SHP77 (cell line): ENCODE results near the gene ATP2B3.

Experiments used
- DNase-seq, 2 experiments: peaks; one replicate each; lab custom pipeline; 2025; lab: John Stamatoyannopoulos, UW

The ATP2B3 gene

DNA sequence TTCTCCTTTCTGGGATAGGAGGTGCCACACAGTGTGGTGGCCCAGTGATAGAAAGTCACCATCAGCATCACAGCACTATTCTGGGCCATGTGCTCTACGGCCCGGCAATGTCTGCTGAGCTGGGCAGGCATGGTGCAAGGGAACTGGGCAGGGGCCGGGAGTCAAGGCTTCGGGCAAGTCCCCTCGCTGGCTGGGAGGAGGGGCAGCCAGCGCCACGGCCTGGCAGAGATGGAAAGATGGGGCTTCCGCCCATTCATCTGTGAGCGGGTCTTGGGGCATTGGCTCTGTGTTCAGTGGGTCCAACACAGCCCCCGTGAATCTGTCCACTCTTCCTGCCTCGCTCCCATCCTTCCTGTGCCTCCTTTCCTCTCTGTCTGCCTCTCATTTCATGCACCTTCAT is 7.1 kb upstream of the ATP2B3 start:
- DNase-seq: no peak

DNA sequence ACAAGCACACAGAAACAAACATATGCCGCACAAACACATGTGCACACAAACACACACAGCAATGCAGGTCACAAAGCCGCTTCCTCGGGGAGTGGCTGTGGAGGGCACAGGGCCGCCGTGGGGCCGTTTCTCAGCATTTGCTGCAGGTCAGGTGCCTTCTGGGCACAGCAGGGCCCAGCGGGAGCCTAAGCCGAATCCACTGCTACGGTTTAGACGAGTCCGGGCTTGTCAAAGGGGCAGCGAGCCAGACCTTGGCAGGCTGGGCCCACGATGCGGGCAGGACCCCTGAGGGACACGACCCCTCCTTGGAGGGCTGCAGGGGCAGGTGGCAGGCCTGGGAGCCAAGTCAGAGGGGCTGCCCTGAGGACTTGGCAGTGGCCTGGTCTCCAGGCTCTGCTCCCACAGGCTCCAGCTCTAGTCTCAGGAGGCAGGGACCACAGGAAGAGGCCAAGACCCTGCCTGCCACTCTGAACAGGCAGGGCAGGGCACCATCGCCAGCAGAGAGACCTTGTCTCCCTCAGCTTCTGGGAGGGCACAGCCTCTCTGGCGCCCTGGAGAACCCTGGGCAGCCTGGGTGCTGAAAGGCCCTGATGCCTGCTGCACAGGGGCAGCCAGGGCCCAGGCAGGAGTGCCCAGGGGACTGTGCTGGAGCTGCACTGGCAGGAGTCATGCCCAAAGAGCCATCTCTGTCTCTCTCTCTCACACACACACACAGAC is 5.5 kb upstream of the ATP2B3 start:
- DNase-seq: no peak

DNA sequence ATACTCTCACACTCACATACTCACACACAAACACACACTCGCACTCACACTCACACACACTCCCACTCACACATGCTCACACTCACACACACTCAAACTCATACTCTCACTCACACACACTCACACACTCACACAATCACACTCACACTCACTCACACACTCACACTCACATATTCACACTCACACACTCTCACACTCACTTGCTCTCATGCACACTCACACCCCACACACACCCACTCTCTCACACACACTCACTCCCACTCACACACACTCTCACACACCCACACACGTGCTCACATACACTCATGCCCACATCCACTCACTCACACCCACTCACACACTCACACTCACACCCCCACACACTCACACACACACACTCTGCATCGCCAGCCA is 4.9 kb upstream of the ATP2B3 start:
- DNase-seq: no peak

DNA sequence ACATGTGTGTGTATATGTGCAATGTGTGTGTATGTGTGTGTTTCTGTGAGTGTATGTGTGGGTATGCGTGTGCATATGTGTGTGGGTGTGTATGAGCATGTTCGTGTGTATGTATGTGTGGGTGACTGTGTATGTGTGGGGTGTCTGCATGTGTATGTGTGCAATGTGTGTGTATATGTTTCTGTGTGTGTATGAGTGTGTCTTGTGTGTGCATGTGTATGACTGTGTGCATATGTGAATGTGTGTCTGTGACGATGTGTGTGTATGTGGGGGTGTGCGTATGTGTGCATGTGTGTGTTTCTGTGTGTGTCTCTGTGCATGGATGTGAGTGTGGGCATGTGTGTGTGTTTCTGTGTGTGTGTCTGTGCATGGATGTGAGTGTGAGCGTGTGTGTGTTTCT is 4.2 kb upstream of the ATP2B3 start:
- no peak for DNase-seq

DNA sequence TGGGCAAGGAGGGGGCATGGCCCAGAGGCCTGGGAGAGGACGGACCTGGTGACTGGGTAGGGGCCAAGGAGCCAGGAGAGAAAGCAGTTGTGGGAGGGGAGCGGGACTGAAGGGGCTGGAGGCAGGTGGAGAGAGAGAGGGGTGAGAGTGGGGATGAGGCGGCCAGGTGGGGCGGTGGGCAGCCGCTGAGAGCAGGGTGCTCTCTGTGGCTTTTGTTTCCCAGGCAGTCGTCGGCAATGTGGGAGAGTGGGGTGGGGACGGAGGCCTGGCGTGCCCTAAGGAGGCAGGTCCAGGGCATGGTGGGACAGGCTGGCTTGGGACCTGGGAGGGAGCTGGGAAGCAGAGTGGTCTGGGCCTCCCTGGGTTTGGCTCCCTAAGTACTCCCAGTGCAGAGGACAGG is 3.2 kb upstream of the ATP2B3 start:
- DNase-seq: no peak

DNA sequence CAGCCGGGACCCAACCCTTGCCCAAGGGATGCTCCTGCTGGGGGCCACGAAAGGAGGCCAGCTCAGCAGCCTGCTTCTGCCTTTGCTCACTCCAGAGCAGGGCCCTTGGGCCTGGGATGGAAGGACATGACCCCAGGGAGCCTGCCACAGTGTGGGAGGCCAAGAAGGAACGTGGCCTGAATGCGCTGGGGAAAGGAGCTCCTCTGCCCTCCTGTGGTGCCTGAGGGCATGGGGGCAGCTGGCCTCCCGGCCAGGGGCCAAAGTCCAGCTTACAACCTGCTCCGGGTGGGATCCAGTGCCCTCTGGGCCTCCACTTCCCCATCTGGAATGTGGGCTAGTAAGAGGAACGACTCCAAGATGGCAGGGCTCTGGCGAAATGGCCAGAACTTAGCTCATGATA is 2.0 kb upstream of the ATP2B3 start:
- no peak for DNase-seq

DNA sequence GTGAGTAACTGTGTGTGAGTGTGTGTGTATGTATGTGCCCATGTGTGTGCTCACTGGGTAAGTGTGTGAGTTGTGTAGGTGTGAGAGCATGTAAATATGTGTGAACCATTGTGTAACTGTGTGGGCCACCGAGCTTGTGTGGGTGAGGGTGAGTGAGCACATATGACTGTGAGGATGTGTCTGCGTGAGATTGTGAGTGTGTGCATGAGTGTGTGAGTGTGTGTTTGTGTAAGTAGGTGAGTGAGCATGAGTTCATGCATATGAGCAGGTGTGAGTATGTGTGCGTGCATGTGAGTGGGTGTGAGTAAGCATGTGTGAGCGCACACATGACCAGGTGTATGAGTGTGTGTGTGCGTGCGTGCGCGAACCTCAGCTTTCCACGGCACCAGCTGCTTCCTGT is 1.4 kb upstream of the ATP2B3 start:
- no peak for DNase-seq

DNA sequence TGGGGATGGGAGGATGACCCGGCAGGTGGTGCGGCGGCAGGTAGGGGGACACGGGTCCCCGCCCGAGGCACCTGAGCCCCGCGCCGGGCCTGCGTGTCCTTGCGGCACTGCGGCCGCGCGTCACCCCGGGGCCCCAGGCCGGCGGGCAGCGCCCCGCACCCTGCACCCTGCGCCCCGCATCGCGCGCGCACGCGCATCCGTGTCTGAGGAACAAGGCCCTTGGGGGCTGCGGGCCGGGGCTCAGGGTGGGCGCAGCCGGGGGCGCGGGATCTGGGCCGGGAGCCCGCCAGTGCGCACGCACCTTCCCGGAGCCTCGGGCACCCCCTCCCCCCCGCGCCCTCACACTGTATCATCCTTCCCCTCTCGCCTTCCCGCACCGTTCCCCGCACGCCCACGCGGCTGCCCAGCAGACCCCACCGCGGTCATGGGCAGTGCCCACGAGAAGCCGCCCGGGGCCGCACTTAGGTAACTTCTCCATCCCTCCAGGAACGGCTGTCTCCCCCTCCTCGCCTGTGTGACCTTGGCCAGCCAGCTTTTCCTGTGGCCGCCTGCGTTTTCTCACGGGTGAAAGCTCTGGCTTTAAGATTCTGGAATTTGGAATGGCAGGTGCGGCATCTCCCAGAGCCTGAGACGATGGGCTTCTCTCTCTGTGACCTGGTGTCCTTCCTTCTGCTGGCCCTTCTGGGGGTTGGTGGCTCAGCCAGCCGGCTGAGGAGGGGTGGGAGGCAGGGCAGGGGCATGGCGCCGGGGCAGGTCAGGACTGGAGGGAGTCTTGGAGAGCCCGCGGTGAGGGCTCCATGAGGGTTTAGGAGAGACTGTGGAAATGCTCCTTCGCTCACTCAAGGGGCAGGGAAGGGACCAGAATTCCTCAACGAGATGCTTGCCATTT is 748 bp downstream of the ATP2B3 start:
- DNase-seq: no peak

DNA sequence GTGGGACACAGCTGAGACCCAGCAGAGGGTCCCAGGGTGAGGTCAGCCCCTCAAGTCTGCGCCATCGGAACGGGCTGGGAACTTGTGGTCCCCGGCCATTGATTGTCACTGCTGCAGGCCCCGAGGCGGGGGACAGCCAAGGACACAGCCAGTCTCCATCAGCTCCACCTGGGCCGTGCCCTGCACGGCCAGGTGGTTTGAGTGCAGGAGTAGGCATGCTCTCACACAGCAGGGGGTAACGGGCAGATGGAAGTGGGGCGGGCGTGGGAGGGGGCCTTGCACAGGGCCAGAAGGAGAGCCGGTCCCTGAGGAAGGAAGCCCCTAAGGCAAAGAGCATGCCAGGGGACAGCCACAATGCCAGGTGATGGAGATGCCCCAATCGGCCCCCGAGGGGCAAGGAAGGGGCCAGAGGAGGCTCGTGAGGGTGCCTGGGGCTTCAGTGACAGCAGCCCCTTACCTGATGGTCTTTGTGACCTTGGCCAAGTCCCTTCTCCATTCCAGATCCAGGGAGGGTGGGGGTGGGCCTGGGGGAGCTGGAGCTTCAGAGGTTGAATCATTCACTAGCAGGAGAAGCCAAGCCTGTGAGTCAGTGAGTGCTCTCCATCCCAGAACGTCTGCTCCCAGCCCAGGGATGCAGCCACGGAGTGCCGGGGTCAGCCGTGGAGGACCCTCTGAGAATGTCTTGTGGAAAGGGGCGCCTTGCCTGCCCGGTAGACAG is 2.3 kb downstream of the ATP2B3 start:
- no peak for DNase-seq

DNA sequence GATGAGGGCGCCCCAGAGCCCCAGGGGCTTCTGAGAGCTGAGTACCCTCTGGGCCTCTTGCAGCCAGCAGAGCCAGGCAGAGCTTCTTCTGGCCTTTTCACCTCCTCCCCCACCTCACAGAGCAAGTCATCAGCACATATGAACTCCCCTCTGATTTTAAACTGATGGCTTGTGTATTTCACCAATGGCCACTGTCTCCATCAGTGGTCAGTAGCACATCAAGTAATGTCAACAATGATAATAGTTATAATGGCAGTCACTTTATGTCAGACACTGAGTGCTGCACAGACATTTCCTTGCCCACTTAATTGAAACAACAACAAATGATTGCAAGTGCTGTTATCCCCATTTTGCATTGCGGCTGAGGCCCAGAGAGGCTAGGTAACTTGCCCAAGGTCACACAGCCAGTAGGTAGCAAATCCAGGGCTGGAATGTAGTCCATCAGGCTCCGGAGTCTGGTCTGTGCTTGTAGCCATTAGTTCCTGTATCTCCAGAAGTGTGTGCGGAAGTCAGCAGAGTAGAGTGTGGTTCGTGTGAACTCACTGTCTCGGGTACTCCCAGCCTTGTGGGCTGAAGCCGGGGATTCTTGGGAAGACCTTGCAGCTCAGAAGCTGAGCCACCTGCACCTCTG is 3.0 kb downstream of the ATP2B3 start:
- no peak for DNase-seq

DNA sequence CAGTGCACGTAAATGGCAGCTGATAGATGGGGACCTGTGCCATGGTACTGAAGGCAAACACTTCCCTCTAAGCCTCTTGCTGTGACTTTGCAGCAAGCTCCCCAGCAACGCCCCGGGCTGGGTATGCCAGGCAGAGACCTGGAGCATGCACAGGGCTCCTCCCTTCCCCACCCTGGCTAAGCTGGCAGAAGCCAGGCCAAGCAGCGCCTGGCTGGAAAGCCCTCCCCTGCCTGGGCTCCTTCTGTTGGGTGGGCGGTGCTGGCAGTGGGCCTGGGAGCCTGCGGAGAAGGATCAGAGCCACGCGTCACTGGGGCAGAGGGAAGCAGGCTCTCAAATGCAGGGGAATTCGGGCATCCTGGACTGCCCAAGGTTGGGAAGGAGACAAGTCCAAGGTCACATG is 3.6 kb downstream of the ATP2B3 start:
- no peak for DNase-seq

DNA sequence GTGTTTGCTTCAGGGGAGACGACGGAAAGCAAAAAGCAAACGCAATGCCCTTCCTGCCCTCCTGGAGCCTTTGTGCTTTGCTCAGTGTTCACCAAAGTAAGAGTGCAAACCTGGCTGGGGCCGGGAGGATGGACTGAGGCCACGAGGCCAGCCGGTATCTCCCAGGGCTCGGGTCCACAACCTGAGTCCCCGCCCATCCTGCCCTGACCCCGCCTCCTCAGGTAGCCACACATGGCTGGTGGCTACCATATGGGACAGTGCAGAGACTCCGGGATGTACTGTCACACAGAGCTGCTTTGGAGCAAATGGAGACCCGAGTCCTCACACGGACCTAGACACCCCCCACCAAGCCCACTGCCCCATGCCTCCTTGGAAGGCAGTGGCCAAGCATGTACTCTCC is 4.8 kb downstream of the ATP2B3 start:
- no peak for DNase-seq

DNA sequence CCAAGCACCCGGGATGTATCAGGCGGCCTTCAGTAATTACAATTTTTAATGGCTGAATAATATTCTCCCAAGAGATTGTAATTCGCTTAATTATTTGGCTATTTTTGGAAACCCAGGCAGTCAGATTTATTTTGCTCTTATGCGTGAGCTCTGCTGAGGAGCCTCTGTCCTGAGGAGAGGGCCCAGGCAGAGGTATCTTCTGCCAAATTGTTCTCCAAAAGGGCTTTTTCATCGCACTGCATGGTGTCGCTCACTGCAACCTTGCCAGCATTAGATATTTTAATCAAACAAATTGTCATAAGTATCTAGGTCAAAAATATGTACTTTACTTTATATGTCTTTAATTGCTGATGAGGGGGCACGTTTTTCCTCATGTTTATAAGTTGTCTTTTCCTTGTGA is 5.8 kb downstream of the ATP2B3 start:
- DNase-seq: no peak

DNA sequence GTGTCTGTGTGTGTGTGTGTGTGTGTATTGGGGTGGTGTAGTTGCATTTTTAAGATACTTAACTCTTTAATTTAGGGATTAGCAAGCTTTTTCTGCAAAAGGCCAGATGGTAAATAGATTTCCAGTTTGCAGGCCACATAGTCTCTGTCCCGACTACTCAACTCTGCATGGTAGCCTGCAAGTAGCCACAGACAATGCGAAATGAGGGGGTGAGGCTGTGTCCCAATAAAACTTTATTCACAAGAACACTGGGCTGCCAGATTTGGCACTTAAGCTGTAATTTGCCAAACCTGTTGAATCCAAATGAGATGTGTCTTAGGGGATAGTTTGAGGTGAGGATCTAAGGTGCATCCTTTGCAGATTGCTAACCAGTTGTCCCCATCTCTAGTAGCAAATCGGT is 6.8 kb downstream of the ATP2B3 start:
- no peak for DNase-seq

DNA sequence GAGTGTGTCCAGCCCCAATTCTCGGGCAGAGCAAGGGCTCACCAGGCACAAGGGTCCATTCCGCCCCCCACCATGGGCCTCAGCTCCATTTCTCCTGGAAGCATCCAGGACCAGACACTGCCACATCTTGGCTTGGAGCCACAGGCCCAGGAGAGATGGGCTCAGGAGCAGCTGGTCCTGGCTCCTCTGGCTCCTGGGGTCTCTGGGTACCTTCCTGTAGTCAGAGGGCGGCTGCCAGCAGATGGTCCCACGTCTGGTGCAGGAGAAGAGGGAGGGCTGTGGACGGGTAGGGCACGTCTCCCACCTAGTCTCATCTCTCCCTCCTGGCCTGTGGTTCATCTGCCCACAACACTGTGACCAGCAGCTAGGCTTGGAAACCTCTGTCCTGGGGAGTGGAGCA is 8.0 kb downstream of the ATP2B3 start:
- DNase-seq: no peak

DNA sequence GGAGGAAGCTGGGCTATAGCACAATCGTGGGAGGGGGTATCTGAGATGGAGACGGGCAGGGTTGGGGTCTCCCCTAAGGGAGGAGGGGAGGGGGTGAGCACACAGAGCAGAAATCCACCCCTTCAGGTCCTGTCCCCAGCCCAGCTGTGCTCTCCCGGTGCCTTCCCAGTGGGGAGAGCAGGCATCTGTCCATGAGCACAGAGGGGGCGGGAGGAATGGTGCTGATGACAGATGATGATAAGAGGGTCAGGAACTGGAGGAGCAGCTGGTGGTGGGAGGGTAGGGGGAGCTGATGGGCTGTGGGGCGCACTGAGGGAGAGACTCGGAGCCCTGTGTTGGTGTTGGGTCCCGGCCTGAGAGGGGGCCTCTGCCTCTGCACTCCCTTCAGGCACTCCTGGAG is 8.6 kb downstream of the ATP2B3 start:
- no peak for DNase-seq

DNA sequence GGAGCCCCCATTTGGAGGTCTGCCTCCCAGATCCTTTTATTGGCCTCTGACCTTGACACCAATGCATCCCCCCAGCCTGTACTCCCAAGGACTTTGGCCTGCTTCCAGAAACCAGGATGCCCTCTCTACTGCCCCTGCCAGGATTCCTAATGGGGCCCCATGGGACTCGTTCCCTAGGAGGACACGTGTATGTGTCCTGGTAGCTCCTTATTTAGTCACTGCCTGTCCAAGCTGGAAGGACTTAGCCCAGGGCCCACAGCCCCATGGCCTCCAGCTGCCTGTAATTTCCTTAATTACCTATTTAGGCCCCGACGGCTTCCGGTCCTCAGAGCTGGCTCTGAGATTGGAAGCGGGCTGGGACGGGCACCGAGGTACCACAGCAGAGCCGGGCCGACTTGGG is 9.4 kb downstream of the ATP2B3 start:
- no peak for DNase-seq

DNA sequence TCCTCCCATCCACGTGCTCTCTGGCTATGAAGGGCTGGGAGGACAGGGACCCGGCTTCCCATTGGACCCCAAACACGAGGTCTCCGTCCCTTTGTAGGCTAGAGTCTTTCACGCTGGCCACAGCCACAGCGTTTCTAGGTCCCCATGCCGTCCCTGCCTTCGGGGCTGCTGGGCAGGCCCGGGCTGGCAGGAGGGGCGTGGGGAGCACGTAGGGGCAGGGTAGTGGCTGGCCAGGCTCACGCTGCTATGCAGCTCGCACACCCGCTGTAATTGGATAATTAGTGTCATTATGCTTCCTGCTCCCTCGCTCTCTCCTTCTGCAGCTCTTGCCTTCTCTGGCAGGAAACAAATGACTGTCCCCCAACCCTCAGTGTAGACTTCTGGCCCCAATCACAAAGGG is 9.8 kb downstream of the ATP2B3 start:
- DNase-seq: no peak

DNA sequence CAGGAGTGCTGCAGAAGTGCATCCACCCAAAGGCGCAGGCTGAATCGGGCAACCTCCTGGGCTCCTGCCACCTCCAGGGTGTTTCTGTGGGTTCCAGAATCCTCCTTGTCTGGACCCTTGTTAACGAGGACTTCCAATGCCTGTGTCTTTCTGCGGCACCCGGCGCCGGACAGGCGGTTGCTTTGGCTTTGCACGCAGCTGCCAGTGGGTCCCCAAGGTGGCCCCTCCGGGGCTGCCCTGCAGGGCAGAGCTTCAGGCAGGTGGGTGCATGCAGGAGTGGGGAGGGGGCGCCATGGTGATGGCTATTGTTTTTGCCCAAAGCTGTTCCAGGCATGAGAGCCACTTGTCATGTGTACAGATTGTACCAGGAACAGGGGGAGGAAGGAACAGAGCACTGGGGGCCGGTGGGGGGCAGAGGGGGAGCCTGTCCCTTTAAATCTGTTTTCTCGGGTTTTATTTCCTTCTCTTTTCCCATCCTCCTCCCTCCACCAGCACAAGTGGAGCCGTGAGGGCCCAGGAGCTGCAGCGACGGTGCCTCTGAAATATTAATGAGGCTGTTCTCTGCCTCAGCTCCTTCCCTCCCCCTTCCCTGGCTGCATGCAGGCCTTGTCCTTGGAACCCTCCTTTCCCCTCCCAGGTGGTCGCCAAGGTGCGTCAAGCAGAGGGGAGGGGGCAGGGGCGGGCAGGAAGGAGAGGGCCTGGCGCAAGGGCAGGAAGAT is 13.1 kb downstream of the ATP2B3 start:
- no peak for DNase-seq

DNA sequence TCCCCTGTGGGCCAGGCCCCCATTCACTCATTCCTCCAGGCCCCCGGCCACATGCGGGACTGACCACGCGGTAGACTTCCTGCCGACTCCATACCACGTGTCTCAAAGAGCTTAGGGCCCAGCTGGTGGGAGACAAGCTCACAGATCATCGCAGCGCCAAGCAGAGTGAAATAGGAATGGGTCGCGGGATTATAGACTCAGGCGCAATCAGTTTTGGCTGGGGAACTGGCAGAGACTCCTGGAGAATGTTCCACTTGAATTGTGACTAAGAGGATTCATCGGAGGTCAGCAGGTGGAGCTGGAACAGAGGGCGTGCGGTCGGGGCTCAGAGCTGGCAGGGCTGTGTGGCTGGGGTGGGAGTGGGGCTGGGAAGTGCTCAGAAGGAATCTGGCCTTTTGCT is 15.6 kb downstream of the ATP2B3 start:
- DNase-seq: no peak

DNA sequence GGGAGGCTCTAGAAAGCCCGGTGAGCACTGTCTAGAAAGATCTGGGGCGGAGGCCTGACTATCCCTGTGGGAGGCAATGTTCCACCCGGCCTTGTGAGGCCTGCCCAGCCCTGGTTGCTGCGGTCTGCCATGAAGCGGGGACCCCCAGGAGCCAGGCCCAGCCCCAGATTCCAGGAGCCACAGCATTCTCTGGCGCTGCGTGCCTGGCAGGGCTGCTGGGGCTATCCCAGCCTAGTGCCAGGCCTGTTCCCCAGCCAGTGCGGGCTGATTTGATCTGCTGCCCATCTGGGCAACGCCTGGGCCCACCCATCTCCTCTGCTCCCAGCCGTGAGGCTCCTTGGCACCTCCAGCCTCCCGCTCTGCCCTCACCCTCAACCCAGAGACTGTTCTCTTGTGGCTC is 19.6 kb downstream of the ATP2B3 start:
- DNase-seq: no peak
